HG02798 (cell line): ENCODE measurements around the gene ADAMTS6.
A peak's percentile ranks its signal among the peaks of the same experiment; 100 is the strongest.

ENCODE experiments used
- ATAC-seq: cut with Tn5 transposase; IDR thresholded peaks from one replicate; pipeline ENCODE4 v1.9.1; 2021; ENCODE audit warnings: mild to moderate bottlenecking; ENCODE audit not compliant: unreplicated experiment, poor library complexity

The ADAMTS6 gene

GRCh38 chr5:65120371-65120967 lies 361.3 kb downstream of the ADAMTS6 start:
- ATAC-seq, result no peak

DNA sequence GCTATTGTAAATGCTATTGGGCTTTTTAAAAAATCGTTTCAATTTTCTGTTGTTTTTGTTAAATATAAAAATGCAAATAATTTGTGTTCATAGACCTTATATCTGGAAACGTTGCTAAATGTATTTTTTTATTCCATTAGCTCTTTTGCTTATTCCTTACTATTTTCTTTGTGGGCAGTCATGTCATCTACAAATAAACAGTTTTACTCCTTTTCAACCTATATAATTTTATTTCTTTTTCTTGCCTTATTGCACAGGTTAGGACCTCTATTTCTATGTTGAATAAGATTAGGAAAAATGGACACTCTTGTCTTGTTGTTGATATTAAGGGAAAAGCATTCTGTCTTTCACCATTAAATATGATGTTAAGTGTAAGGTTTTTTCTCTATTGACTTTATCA lies 364.2 kb downstream of the ADAMTS6 start:
- ATAC-seq, result no peak

- no peak for ATAC-seq
Measured at GRCh38 chr5:65113771-65114170, 367.9 kb downstream of the ADAMTS6 start.

DNA sequence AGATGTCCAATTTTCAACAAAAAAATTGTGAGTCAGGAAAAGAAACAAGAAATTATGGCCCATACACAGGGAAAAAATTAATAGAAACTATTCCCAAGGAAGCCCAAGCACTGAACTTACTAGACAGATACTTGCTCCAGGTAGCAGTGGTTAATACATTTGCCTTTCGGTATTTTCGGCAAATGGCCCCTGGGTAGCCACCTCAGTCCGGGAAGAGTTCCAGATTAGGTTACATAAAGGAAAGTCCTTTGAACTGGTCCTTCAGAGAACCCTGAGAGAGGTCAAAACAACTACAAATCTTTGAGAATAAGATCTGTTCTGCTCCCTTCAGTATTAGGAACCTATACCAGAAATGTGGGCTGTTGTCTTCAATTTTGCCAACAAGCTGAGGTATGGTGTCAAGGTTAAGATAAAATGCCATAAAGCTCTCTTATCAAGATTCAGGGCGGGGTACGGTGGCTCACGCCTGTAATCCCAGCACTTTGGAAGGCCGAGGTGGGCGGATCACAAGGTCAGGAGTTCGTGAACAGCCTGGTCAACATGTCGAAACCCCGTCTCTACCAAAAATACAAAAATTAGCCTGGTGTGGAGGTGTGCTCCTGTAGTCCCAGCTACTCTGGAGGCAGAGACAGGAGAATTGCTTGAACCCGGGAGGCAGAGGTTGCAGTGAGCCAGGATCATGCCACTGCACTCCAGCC lies 369.6 kb downstream of the ADAMTS6 start:
- ATAC-seq, result no peak

DNA sequence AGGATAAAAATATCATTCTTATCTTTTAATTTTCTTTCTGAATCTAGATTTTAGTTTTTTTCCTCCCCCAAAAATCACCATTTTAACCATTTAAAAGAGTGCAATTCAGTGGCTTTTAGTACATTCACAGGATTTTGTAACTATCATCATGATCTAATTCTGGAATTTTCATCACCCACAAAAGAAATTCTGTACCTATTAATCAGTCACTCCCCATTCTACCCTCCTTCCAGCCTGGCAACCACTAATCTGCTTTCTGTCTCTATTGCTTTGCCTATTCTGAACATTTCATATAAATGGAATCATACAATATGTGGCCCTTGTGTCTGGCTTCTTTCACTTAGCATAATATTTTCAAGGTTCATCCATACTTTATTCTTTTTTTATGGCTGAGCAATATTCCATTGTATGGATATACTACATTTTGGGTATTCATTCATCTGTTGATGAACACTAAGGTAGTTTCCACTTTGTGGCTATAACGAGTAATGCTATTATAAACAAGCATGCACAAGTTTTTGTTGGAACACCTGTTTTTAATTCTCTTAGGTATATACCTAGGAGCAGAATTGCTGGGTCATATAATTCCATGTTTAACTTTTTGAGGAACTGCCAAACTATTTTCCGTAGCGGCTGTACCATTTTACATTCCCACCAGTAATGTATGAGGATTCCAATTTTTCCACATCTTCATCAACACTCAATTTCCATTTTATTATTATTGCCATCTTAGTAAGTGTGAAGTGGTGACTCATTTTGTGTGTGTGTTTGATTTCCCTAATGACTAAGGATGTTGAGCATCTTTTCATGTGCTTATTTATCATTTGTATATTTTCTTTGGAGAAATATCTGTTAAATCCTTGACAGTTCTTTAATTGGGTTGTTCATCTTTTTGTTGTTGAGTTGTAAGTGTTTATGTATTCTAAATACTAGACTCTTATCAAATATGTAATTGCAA lies 372.7 kb downstream of the ADAMTS6 start:
- ATAC-seq, result no peak

- ATAC-seq, result no peak
Measured at GRCh38 chr5:65105301-65105700, 376.4 kb downstream of the ADAMTS6 start.

- no peak for ATAC-seq
Measured at GRCh38 chr5:65104831-65105230, 376.9 kb downstream of the ADAMTS6 start.

- no peak for ATAC-seq
Measured at GRCh38 chr5:65103756-65104440, 377.8 kb downstream of the ADAMTS6 start.

DNA sequence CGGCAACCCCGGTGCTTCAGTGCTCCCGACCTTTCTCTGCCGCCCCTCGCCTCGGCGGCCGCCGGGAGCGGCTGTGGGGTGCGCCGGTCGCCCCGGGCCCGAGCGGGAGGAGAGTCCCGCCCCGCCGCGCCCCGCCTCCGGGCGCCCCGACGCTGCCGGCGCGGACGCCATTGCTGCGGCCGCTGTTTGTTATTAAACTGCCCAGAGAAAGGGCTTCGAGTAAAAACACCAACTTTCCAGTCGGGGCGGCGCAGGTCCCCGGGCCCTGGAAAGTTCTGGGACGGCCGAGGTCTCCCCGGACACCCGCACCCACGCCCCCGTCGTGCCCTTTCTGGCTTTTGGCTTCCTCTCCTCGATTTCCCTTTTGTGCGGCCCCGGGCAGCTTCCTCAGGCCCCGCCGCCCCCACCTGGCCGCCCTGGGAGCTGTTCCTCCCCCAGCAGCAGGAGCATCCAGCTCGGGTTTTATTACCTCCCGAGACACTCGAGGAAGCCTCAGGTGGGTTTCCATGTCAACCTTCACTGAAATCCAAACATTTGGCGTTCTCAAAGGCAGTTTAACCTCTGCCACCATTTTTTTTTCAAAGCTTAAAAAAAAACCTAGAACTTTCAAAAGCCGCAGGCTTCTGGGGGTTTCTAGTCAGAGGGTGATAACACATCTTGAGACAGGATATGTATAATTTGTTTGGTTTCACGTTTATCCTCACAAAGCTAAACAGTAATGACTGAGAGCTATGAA lies 378.6 kb downstream of the ADAMTS6 start:
- ATAC-seq, result peak; percentile 88

DNA sequence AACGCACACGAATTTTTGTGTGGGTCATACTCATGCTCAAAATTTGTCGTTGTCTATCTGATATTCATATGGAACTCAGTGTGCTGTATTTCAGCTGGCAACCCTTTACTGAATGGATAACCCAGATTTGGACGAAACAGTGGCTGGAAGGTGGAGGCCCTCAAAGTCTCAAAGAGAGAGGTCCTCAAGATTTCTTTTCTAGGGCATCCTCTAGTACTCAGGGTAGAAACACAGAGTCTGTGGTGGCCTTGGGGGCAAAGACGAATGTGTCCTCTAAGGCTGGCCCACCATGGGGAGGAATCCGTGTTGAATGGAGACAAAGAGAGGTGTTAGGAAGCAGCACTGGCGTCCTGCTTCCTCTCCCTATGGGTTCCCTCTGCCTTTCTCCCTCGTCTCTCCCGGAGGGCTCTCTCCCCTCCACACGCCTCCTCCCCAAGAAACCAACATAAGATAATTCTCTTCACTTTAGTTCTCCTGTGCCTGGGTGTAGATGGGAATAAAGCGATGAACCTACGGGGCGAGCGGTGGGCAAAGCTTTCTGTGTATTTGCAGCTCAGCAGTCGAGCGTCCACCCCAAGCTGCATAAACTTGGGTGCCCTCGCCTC lies 379.2 kb downstream of the ADAMTS6 start:
- peak; percentile 1 for ATAC-seq

- ATAC-seq, result no peak
Measured at GRCh38 chr5:65101632-65102100, 380.1 kb downstream of the ADAMTS6 start.

DNA sequence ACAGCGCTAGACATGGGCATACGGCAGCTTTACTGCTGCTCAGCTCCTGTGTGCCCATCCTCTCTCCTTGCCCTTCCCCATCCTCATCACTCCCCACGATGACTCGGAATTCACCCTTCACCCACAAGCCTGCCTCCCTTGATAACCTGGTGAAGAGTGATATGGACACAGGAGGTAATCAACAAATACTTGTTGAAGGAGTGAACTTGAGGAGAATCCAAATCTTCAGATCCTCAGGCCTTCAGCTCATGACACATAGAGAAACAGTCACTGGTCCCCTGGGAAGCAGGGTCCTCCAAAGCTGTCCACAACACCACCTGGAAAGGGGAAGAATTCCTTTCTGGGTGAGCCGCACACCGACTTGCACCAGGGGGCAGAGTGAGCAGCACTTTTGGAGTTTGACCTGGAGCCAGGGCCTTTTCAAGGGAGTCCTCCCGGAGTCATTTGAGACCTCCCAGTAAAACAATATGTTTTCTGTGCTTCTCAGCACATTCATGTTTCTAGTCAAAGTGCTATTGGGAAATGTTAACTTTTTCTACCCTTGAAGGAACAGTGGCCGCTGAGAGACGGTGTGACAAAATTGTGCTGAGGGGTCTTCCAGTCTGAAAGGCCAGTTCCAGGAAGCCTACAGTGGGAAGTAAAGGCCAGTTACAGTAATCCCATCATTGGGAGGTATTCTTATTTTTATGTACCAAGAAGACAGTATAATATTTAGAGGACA lies 380.6 kb downstream of the ADAMTS6 start:
- ATAC-seq, result no peak
